C4-2B (cell line): ENCODE measurements around the gene PTPRD.

Source experiments
- H3K27ac ChIP-seq: fragments of 450-650 bp; 2 replicates; pipeline ENCODE4 v1.5.1; 2017
- CTCF ChIP-seq: fragments of 450-650 bp; conservative IDR thresholded peaks from 2 replicates; pipeline ENCODE4 v1.5.1; 2017; ENCODE audit warnings: mild to moderate bottlenecking
- ZFX ChIP-seq: fragments of 450-650 bp; IDR thresholded peaks from 2 replicates; pipeline ENCODE4 v1.6.1; 2017

The PTPRD gene

GRCh38 chr9:8769153-8769552 is 1843.6 kb downstream of the PTPRD start:
- TF ChIP-seq ZFX (no peak), CTCF (no peak)
- H3K27ac ChIP-seq = no peak overlapping the region

- TF ChIP-seq CTCF (no peak), ZFX (no peak)
- no peak overlapping the region for H3K27ac ChIP-seq
Measured at GRCh38 chr9:8766096-8766495, 1846.7 kb downstream of the PTPRD start.

- H3K27ac ChIP-seq = no peak overlapping the region
- TF ChIP-seq CTCF = no peak
Measured at GRCh38 chr9:8764051-8764450, 1848.8 kb downstream of the PTPRD start.

- no peak for TF ChIP-seq ZFX
- TF ChIP-seq CTCF = peak; percentile 10; the same call in 1 of the 2 replicates
- H3K27ac ChIP-seq = no peak overlapping the region
Measured at GRCh38 chr9:8762479-8763085, 1850.2 kb downstream of the PTPRD start.

GRCh38 chr9:8760000-8760767 is 1852.6 kb downstream of the PTPRD start:
- TF ChIP-seq ZFX (no peak), CTCF (no peak)
- no peak overlapping the region for H3K27ac ChIP-seq

- TF ChIP-seq CTCF = no peak
- TF ChIP-seq ZFX = no peak
- H3K27ac ChIP-seq = no peak overlapping the region
Measured at GRCh38 chr9:8757881-8758280, 1854.9 kb downstream of the PTPRD start.

GRCh38 chr9:8754751-8755150 is 1858.1 kb downstream of the PTPRD start:
- TF ChIP-seq ZFX = no peak
- no peak for TF ChIP-seq CTCF
- H3K27ac ChIP-seq = no peak overlapping the region
